Activated naive CD4-positive, alpha-beta T cell treated with Interleukin-2 at 50 U/mL for 16 hours (primary cell): ENCODE data around the gene PIP5K1C.

Source experiments
- DNase-seq: peaks from one replicate; pipeline ENCODE4 v3.0.0-alpha.2; 2020

PIP5K1C gene

GRCh38 chr19:3700242-3701032, at the start of gene PIP5K1C:
Gene PIP5K1C (minus strand): TSS chr19:3700468. CDS start chr19:3700390, 78 bp downstream.
- peak; percentile 94 for DNase-seq

- no peak for DNase-seq
Measured at GRCh38 chr19:3748965-3749364, 48.7 kb upstream of the PIP5K1C start.

- no peak for DNase-seq
Measured at GRCh38 chr19:3746371-3747056, 46.2 kb upstream of the PIP5K1C start.

GRCh38 chr19:3745363-3746045, 45.2 kb upstream of the PIP5K1C start:
- no peak for DNase-seq

GRCh38 chr19:3743486-3743885, 43.2 kb upstream of the PIP5K1C start:
- DNase-seq: no peak

- no peak for DNase-seq
Measured at GRCh38 chr19:3740431-3740830, 40.2 kb upstream of the PIP5K1C start.

GRCh38 chr19:3738477-3739220, 38.4 kb upstream of the PIP5K1C start:
- DNase-seq: no peak

- no peak for DNase-seq
Measured at GRCh38 chr19:3737487-3738205, 37.4 kb upstream of the PIP5K1C start.

- no peak for DNase-seq
Measured at GRCh38 chr19:3736106-3736724, 35.9 kb upstream of the PIP5K1C start.

GRCh38 chr19:3734310-3734600, 34.0 kb upstream of the PIP5K1C start:
- no peak for DNase-seq

GRCh38 chr19:3733549-3734309, 33.5 kb upstream of the PIP5K1C start:
- DNase-seq: no peak

GRCh38 chr19:3732108-3732507, 31.8 kb upstream of the PIP5K1C start:
- DNase-seq: no peak

- DNase-seq: no peak
Measured at GRCh38 chr19:3730457-3730958, 30.2 kb upstream of the PIP5K1C start.

GRCh38 chr19:3725640-3726310, 25.5 kb upstream of the PIP5K1C start:
- DNase-seq: no peak

- DNase-seq: no peak
Measured at GRCh38 chr19:3725121-3725520, 24.9 kb upstream of the PIP5K1C start.

GRCh38 chr19:3723883-3724282, 23.6 kb upstream of the PIP5K1C start:
- no peak for DNase-seq

- DNase-seq: no peak
Measured at GRCh38 chr19:3723110-3723488, 22.8 kb upstream of the PIP5K1C start.

- no peak for DNase-seq
Measured at GRCh38 chr19:3722443-3723109, 22.3 kb upstream of the PIP5K1C start.

- no peak for DNase-seq
Measured at GRCh38 chr19:3721887-3722442, 21.7 kb upstream of the PIP5K1C start.
